GM19238 (cell line): ENCODE data around the gene ATP7B.
A peak's percentile ranks its signal among the peaks of the same experiment; 100 is the strongest.
"Not testable (repeated sequence)": the region's sequence is repeated elsewhere in the genome, so short reads cannot be mapped to it uniquely, and the experiment has no call there.

Source experiments
- DNase-seq: peaks from one replicate; pipeline ENCODE4 v3.0.0; 2011; ENCODE audit warnings: low spot score; ENCODE audit not compliant: insufficient read length

The ATP7B gene

GRCh38 chr13:52010890-52011631 lies at the start of gene ATP7B:
TSS of gene ATP7B (minus strand) at chr13:52011450. CDS start at chr13:52011337, 113 bp downstream.
- DNase-seq, result peak; percentile 23

GRCh38 chr13:52053460-52053859 lies 42.2 kb upstream of the ATP7B start:
- DNase-seq, result no peak

- DNase-seq, result no peak
Measured at GRCh38 chr13:52051400-52051799, 40.1 kb upstream of the ATP7B start.

GRCh38 chr13:52048516-52048915 lies 37.3 kb upstream of the ATP7B start:
- no peak for DNase-seq

- no peak for DNase-seq
Measured at GRCh38 chr13:52047463-52047862, 36.2 kb upstream of the ATP7B start.

- DNase-seq, result no peak
Measured at GRCh38 chr13:52043675-52044074, 32.4 kb upstream of the ATP7B start.

GRCh38 chr13:52036037-52036436 lies 24.8 kb upstream of the ATP7B start:
- DNase-seq, result no peak

GRCh38 chr13:52034616-52035226 lies 23.5 kb upstream of the ATP7B start:
- no peak for DNase-seq

GRCh38 chr13:52033039-52033438 lies 21.8 kb upstream of the ATP7B start:
- DNase-seq, result no peak

- not testable (repeated sequence) for DNase-seq
Measured at GRCh38 chr13:52030401-52030800, 19.2 kb upstream of the ATP7B start.

- no peak for DNase-seq
Measured at GRCh38 chr13:52029569-52029968, 18.3 kb upstream of the ATP7B start.

GRCh38 chr13:52027832-52028231 lies 16.6 kb upstream of the ATP7B start:
- DNase-seq, result no peak

GRCh38 chr13:52026246-52026626 lies 15.0 kb upstream of the ATP7B start:
- DNase-seq, result no peak

- no peak for DNase-seq
Measured at GRCh38 chr13:52025475-52026245, 14.4 kb upstream of the ATP7B start.

- DNase-seq, result no peak
Measured at GRCh38 chr13:52024481-52024880, 13.2 kb upstream of the ATP7B start, which contains the start of gene UTP14C. TSS of gene UTP14C (plus strand) at chr13:52024691. CDS start at chr13:52028805, 4,114 bp downstream.

GRCh38 chr13:52022356-52022755 lies 11.1 kb upstream of the ATP7B start:
- no peak for DNase-seq

GRCh38 chr13:52020191-52020590 lies 8.9 kb upstream of the ATP7B start:
- no peak for DNase-seq

- no peak for DNase-seq
Measured at GRCh38 chr13:52016296-52016695, 5.0 kb upstream of the ATP7B start.

- no peak for DNase-seq
Measured at GRCh38 chr13:52012512-52012836, 1.2 kb upstream of the ATP7B start.

GRCh38 chr13:52011632-52012511 lies 622 bp upstream of the ATP7B start, which contains the start of gene ALG11:
TSS of gene ALG11 (plus strand) at chr13:52012398. CDS start at chr13:52012419, 21 bp downstream.
- DNase-seq, result peak; percentile 95

GRCh38 chr13:52009946-52010345 lies 1.3 kb downstream of the ATP7B start:
- no peak for DNase-seq
